Measurements from ENCODE around the gene BBC3.
A peak's percentile ranks its signal among the peaks of the same experiment; 100 is the strongest.

DNA sequence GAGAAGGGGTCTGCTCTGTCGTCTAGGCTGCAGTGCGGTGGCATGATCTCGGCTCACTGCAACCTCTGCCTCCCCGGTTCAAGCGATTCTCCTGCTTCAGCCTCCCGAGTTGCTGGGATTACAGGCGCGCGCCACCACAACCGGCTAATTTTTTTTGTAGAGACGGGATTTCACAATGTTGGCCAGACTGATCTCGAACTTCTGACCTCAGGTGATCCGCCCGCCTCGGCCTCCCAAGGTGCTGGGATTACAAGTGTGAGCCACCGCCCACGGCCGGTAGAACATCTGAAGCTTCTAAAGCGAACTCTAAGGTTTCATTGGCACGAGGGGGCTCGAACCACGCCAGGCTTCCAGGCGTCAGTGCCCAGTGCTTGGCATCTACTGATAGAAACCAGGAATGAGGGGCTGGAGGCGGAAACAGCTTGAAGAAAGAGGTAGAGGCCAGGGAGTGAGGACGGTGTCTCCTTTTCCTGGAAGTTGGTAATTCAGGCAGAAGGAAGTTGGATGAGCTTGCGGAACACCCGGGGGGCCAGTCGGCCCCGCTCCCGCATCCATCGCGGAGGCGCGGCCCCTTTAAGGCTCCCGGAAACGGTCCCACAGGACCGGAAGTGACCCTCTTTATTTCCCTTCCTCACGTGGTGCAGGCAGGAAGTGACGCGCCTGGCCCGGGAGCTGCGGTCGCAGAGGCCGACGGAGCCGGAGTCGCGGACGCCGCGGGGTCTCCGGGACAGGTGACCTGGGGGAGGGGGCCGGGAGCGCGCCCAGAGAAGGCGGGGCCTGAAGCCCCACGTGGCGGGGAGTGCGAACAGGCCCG is 25.1 kb upstream of the BBC3 start, which contains the start of gene CCDC9:
- TF ChIP-seq, protein P1, sequence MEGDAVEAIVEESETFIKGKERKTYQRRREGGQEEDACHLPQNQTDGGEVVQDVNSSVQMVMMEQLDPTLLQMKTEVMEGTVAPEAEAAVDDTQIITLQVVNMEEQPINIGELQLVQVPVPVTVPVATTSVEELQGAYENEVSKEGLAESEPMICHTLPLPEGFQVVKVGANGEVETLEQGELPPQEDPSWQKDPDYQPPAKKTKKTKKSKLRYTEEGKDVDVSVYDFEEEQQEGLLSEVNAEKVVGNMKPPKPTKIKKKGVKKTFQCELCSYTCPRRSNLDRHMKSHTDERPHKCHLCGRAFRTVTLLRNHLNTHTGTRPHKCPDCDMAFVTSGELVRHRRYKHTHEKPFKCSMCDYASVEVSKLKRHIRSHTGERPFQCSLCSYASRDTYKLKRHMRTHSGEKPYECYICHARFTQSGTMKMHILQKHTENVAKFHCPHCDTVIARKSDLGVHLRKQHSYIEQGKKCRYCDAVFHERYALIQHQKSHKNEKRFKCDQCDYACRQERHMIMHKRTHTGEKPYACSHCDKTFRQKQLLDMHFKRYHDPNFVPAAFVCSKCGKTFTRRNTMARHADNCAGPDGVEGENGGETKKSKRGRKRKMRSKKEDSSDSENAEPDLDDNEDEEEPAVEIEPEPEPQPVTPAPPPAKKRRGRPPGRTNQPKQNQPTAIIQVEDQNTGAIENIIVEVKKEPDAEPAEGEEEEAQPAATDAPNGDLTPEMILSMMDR (IDR thresholded peaks at IDR 0.05), result no peak
- peak; percentile 92 for TF ChIP-seq POLR2A (IDR thresholded peaks at IDR 0.05)

Data from right lobe of liver (tissue), 4 donors.